Measurements from ENCODE around the gene GNAS. TPM values are rescaled to one million over a fixed set of nuclear protein-coding genes. Genes with fewer than 3 reads are reported as not detected.

The GNAS gene
- total RNA-seq, 4 donors from 2014 or later, result 334 to 533 (median 451) TPM

GRCh38 chr20:58923117-58923712 lies 70.7 kb downstream of the GNAS start:
- WGBS, result 46% methylated on average over 8 of the region's 8 CpGs
- H3K9me3 ChIP-seq, result no peaks in the 10 kb centered on the region
- H3K4me3 ChIP-seq, result no peak overlapping the region
- H3K4me1 ChIP-seq, result no peaks in the 10 kb centered on the region
- H3K27me3 ChIP-seq, result no peaks in the 10 kb centered on the region
- no peak for DNase-seq (ENCODE audit: low spot score in 2 of 2)
- H3K27ac ChIP-seq, result no peak overlapping the region
- H3K36me3 ChIP-seq, result no peaks in the 10 kb centered on the region
- TF ChIP-seq EP300 (IDR thresholded peaks at IDR 0.05) (no peak), POLR2AphosphoS5 (IDR thresholded peaks at IDR 0.05) (no peak), POLR2A (IDR thresholded peaks at IDR 0.05) (no peak)

GRCh38 chr20:58926802-58927489 lies 74.4 kb downstream of the GNAS start:
- no peaks in the 10 kb centered on the region for H3K4me1 ChIP-seq
- no peaks in the 10 kb centered on the region for H3K36me3 ChIP-seq
- no peaks in the 10 kb centered on the region for H3K9me3 ChIP-seq
- no peaks in the 10 kb centered on the region for H3K27me3 ChIP-seq
- H3K4me3 ChIP-seq, result no peak overlapping the region
- DNase-seq (ENCODE audit: low spot score in 2 of 2), result no peak
- WGBS, result 93% methylated on average over 10 of the region's 10 CpGs
- TF ChIP-seq POLR2A (IDR thresholded peaks at IDR 0.05), result no peak
- TF ChIP-seq POLR2AphosphoS5 (IDR thresholded peaks at IDR 0.05), result no peak
- TF ChIP-seq EP300 (IDR thresholded peaks at IDR 0.05), result no peak
- TF ChIP-seq CTCF (IDR thresholded peaks at IDR 0.05), result no peak
- no peak overlapping the region for H3K27ac ChIP-seq

- Histone ChIP-seq H3K27me3 (no peaks in the 10 kb centered on the region), H3K4me1 (no peaks in the 10 kb centered on the region), H3K9me3 (no peaks in the 10 kb centered on the region), H3K4me3 (no peak overlapping the region), H3K27ac (no peak overlapping the region), H3K36me3 (no peaks in the 10 kb centered on the region)
- no peak for DNase-seq (ENCODE audit: low spot score in 2 of 2)
- WGBS, result 86% methylated on average over 7 of the region's 7 CpGs
- TF ChIP-seq EP300 (IDR thresholded peaks at IDR 0.05), result no peak
- no peak for TF ChIP-seq POLR2AphosphoS5 (IDR thresholded peaks at IDR 0.05)
These were observed 75.1 kb downstream of the GNAS start for GRCh38 chr20:58927490-58928061.

GRCh38 chr20:58930496-58930895 lies 78.0 kb downstream of the GNAS start:
- 94% methylated on average over 3 of the region's 3 CpGs for WGBS
- Histone ChIP-seq H3K27me3 (no peaks in the 10 kb centered on the region), H3K36me3 (no peaks in the 10 kb centered on the region), H3K4me3 (no peak overlapping the region), H3K4me1 (no peaks in the 10 kb centered on the region), H3K27ac (no peak overlapping the region), H3K9me3 (no peaks in the 10 kb centered on the region)
- DNase-seq (ENCODE audit: low spot score in 2 of 2), result no peak
- no peak for TF ChIP-seq EP300 (IDR thresholded peaks at IDR 0.05)
- TF ChIP-seq POLR2AphosphoS5 (IDR thresholded peaks at IDR 0.05), result no peak
- TF ChIP-seq POLR2A (IDR thresholded peaks at IDR 0.05), result no peak
- no peak for TF ChIP-seq CTCF (IDR thresholded peaks at IDR 0.05)

- no peak overlapping the region for H3K27ac ChIP-seq
- no peak for DNase-seq (ENCODE audit: low spot score in 2 of 2)
- H3K27me3 ChIP-seq, result no peaks in the 10 kb centered on the region
- 92% methylated on average over 5 of the region's 5 CpGs for WGBS
- TF ChIP-seq POLR2A (IDR thresholded peaks at IDR 0.05), result no peak
- no peak overlapping the region for H3K4me3 ChIP-seq
- no peaks in the 10 kb centered on the region for H3K36me3 ChIP-seq
- no peaks in the 10 kb centered on the region for H3K4me1 ChIP-seq
- no peaks in the 10 kb centered on the region for H3K9me3 ChIP-seq
These were observed 79.7 kb downstream of the GNAS start for GRCh38 chr20:58932170-58932569.

- H3K9me3 ChIP-seq, result no peaks in the 10 kb centered on the region
- TF ChIP-seq POLR2AphosphoS5 (IDR thresholded peaks at IDR 0.05) (no peak), POLR2A (IDR thresholded peaks at IDR 0.05) (no peak), EP300 (IDR thresholded peaks at IDR 0.05) (no peak), CTCF (IDR thresholded peaks at IDR 0.05) (no peak)
- no peak overlapping the region for H3K4me3 ChIP-seq
- DNase-seq (ENCODE audit: low spot score in 2 of 2), result no peak
- no peaks in the 10 kb centered on the region for H3K36me3 ChIP-seq
- no peaks in the 10 kb centered on the region for H3K27me3 ChIP-seq
- no peaks in the 10 kb centered on the region for H3K4me1 ChIP-seq
- 77% methylated on average over 2 of the region's 2 CpGs for WGBS
- no peak overlapping the region for H3K27ac ChIP-seq
These were observed 85.6 kb downstream of the GNAS start for GRCh38 chr20:58938078-58938477.

Data from suprapubic skin (tissue), 4 donors.